Kidney epithelial cell (primary cell): ENCODE measurements around the gene TMEM98. TPM values are rescaled to one million over a fixed set of nuclear protein-coding genes. Genes with fewer than 3 reads are reported as not detected.

Experiments used
- DNase-seq: peaks from one replicate; pipeline ENCODE4 v3.0.0-alpha.2; 2010; ENCODE audit warnings: low read depth
- H3K27me3 ChIP-seq: 2 replicates; pipeline ENCODE4 v1.6.0; 2011; ENCODE audit warnings: low read length; ENCODE audit not compliant: control insufficient read depth, insufficient read depth
- H3K36me3 ChIP-seq: 2 replicates; pipeline ENCODE4 v1.5.1; 2011; ENCODE audit warnings: low read length; ENCODE audit not compliant: control insufficient read depth, insufficient read depth
- H3K4me3 ChIP-seq: 2 replicates; pipeline ENCODE4 v1.5.1; 2011; ENCODE audit warnings: low read depth, mild to moderate bottlenecking, control low read depth, low read length
- total RNA-seq: library from RNA; depleted of rRNA; stranded (reverse); fragments of >200 nt; gene quantifications from 2 replicates; pipeline ENCODE4 v1.2.3, GENCODE V29; 2015
- TF ChIP-seq, protein P1 (sequence below): IDR thresholded peaks from 2 replicates; pipeline ENCODE4 v1.5.1; 2011; ENCODE audit warnings: mild to moderate bottlenecking, moderate library complexity, low read length, control low read depth, inconsistent platforms; ENCODE audit not compliant: insufficient read depth, poor library complexity, severe bottlenecking

Gene TMEM98
- total RNA-seq, 1 donor from 2014 or later, result 81.1 TPM

DNA sequence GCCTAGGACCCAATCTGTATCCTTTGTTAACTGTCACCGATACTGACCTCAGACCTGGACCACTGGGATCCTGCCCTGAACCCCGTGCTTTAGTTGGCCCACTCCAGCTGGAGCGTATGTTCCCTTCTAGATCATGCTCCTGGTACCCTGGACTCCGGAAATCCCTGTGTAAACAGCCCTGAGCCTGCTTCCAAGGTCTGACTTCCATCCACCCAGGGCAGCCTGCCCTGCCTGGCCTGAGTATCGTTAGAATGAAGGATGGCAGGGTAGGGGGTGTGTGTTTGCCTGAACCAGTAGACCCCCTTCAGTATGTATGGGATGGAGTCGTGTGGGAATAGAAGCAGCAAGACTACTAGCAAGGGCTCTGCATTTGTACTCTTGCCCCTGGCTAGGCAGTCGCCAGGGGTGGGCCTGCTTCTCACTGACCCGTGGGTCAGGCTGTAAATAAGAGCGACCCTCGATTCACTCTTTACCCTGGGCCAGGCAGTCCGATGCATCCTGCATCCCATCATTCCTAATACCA, 691 bp upstream of the TMEM98 start:
- no peak for DNase-seq
- no peaks in the 10 kb centered on the region for H3K27me3 ChIP-seq
- no peaks in the 10 kb centered on the region for H3K36me3 ChIP-seq
- TF ChIP-seq, protein P1, sequence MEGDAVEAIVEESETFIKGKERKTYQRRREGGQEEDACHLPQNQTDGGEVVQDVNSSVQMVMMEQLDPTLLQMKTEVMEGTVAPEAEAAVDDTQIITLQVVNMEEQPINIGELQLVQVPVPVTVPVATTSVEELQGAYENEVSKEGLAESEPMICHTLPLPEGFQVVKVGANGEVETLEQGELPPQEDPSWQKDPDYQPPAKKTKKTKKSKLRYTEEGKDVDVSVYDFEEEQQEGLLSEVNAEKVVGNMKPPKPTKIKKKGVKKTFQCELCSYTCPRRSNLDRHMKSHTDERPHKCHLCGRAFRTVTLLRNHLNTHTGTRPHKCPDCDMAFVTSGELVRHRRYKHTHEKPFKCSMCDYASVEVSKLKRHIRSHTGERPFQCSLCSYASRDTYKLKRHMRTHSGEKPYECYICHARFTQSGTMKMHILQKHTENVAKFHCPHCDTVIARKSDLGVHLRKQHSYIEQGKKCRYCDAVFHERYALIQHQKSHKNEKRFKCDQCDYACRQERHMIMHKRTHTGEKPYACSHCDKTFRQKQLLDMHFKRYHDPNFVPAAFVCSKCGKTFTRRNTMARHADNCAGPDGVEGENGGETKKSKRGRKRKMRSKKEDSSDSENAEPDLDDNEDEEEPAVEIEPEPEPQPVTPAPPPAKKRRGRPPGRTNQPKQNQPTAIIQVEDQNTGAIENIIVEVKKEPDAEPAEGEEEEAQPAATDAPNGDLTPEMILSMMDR, result no peak
- peak overlapping the region; percentile 69 for H3K4me3 ChIP-seq

DNA sequence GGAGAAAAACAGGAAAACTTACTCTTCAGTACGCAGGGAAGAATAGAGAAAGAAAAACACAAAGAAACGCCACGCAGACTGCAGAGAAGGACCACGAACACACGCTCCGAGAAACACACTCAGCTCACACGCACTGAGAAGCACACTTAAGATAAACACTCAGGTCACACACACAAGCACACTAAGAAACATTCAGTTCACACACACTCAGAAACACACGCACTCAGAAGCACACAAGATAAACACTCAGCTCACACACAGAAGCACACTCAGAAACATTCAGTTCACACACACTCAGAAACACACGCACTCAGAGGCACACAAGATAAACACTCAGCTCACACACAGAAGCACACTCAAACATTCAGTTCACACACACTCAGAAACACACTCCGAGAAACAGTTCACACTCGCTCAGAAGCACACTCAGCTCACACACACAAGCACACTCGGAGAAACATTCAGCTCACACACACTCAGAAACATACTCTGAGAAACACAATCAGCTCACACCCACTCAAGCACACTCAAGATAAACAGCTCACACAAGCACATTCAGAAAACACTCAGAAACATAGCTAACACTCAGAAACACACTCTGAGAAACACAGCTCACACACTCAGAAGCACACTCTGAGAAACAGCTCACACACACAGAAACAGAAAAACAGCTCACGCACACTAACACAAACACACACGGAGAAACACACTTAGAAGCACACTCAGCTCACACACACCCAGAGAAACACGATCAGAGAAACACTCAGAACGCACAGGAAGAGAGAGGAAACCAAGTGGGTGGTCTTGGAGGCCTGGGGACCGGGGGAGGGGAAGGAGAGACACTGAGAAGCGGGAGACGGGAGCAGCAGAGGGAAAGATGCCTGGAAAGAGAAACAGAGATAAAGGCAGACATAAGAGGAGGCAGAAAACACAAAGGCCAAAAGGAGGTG, 908 bp downstream of the TMEM98 start:
- H3K27me3 ChIP-seq, result no peaks in the 10 kb centered on the region
- DNase-seq, result no peak
- peak overlapping the region; percentile 69 for H3K4me3 ChIP-seq
- TF ChIP-seq, protein P1, result no peak
- H3K36me3 ChIP-seq, result no peaks in the 10 kb centered on the region

DNA sequence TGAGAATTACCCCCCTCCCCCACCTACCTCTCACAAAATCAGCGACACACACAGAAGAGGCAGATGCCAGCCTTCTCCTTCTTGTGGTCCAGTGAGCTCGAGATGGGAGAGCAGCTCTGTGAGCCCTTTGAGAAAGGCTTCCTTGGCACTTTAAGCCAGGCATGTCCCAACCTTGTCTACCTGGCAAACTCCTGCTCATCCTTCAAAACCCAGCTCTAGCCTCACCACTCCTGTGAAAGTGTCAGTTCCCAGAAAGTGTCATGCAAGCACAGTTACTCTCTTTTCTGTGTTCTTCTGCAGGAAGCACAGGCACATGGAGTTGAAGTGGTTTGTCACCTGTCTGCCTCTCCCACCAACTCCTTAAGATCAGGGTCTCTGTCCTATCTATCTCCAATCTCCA, 1.6 kb downstream of the TMEM98 start:
- H3K36me3 ChIP-seq, result no peaks in the 10 kb centered on the region
- TF ChIP-seq, protein P1, result no peak
- H3K27me3 ChIP-seq, result no peaks in the 10 kb centered on the region
- DNase-seq, result no peak
- no peak overlapping the region for H3K4me3 ChIP-seq

DNA sequence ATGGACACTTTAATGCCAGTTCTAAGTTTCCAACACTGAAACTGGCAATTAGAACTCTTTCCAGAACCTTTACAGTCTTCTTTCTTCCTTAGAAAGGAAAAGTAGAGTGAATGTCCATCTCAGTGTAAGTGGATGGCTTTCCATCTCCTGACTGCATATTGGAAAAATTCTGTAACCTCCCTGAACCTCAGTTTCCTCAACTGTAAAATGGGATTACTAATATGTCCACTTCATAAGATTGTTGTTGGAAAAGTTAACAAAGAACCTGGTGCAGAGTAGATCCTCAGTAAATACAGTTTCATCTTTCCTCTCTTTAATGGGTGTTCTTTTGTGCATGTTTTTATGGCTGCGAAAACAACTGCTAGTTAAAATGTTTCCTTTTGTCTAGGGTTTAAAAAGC, 2.6 kb downstream of the TMEM98 start:
- DNase-seq, result no peak
- TF ChIP-seq, protein P1, result no peak
- Histone ChIP-seq H3K27me3 (no peaks in the 10 kb centered on the region), H3K36me3 (no peaks in the 10 kb centered on the region), H3K4me3 (no peak overlapping the region)

DNA sequence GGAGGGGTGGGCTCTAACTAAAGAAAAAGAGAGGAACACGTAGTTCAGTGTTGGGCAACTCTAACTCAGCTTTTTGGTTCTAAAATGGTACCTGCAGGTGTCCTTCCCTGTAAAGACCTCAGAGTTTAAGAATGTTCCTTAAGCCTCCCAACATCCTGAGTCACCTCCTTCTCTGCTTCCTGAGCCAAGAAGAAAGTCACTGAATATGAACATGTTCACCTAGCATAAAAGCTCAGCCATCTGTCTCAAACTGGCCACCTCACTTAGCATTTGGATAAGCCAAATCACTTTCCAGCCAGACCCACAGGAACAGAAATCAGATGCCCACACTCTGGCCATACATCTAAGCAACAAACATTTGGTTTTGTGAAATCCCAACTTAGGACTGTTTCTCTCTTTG, 3.7 kb downstream of the TMEM98 start:
- Histone ChIP-seq H3K4me3 (no peak overlapping the region), H3K27me3 (no peaks in the 10 kb centered on the region), H3K36me3 (peaks cover under 1% of the 10 kb centered on the region)
- TF ChIP-seq, protein P1, result no peak
- peak; percentile 58 for DNase-seq

DNA sequence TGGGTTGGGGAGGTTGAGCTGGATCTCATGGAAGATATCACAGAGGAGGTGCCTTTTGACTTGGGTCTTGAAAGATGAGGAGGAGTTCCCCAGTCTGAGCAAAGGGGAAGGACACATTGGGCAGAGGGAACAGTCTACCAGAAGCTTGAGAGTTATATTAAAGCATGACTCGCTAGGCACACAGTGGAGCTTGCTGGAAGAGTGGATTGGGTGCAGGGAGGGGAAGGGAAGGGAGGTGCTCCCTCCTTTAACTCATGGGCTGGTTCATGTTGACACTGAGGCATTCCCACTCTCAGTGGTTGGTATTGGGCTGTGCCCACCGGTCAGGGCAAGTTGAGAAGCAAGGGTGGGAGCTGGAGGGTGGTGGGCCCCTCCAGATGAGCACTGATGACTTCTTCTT, 5.9 kb downstream of the TMEM98 start:
- no peak overlapping the region for H3K4me3 ChIP-seq
- DNase-seq, result no peak
- TF ChIP-seq, protein P1, result no peak
- peaks cover 2% of the 10 kb centered on the region for H3K36me3 ChIP-seq
- no peaks in the 10 kb centered on the region for H3K27me3 ChIP-seq
